GM19240 (cell line): ENCODE data around the gene DHFR.

Experiments used
- DNase-seq: peaks from one replicate; pipeline ENCODE4 v3.0.0; 2011; ENCODE audit warnings: low spot score; ENCODE audit not compliant: insufficient read length

DHFR gene

GRCh38 chr5:80655231-80655774 is 520 bp upstream of the DHFR start:
- DNase-seq: no peak

DNA sequence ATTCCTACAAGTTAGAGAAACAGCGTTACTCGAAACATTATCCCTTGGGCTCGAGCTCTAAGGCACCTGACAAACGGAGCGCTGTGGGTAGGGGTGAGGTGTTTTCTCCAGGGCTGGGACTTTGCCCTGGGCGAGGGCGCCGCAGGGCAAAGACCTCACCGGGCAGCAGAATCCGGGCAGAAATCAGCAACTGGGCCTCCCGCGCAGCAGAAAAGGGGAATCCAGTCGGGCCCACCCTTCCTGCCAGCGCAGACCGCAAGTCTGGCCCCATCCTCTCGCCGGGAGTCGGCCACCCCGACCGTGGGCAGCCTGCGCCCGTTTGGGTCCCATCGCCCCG is 761 bp downstream of the DHFR start:
- DNase-seq: no peak

DNA sequence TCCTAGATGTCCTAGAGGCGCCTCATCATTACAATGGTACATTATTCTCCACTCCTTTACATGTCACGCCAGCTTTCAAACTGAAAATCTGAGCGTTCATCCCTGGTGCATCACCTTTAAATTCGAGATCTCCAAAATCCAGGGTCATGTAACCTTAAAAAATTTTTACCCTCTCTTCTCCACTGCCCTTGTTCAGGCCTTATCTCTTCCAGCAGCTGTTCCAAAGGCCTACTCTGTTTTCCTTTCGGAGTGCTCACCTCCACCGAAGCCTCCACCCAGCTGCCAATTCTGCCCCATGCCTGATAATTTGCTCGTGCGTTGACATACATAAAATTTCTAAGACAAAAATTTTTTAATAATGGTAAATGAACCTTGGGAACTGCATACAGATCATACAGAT is 1.3 kb downstream of the DHFR start:
- no peak for DNase-seq

DNA sequence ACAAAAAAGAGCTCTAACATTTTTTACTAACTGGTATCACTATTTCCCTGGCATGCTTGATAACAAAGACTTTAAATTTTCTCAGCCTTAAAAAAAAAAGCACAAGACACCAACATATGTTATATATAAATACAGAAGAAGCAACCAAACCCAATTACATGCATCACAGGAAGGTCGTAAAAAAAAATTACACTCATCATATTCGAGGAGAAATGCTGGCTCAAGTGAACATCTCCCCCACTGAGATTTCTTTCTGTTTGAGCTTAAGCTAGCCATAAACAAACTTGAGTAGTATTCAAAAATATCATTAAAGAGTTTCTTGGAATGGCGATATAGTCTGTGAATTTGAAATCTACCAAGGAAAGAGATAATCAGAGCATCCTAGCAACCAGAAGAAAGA is 7.9 kb downstream of the DHFR start:
- no peak for DNase-seq

DNA sequence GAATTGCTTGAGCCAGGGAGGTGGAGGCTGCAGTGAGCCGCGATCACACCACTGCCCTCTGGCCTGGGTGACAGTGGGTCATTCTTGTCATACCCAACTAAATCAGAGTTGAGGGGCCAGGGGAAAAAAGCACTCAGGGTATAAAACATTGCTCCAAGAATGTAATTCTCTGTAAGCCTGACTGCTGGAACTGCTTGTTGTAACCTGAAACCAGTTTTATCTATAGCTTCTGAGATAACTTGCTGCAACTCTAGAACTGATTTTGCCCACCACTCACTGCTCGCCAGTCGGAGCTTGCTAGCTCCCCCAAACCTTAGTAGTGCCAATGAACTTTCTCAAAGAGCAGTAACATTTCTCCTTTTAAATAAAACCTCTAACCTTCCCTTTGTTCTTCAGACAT is 9.9 kb downstream of the DHFR start:
- DNase-seq: no peak

- DNase-seq: no peak
Measured at GRCh38 chr5:80641353-80641752, 13.4 kb downstream of the DHFR start.

- no peak for DNase-seq
Measured at GRCh38 chr5:80634193-80634592, 20.6 kb downstream of the DHFR start.

DNA sequence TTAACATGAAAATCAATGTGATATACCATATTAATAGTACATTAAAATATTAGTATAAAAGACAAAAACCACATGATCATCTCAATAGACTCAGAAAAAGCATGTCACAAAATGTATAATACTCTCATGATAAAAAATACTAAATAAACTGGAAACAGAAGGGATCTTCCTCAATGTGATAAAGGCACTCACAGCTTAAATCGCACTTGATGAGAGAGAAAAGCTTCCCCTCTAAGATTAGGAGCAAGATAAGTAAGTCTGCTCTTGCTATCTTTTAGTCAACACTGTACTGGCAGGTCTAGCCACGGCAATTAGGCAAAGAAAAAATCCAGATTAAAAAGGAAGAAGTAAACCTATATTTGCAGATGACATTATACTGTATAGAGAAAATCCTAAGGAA is 22.1 kb downstream of the DHFR start:
- DNase-seq: no peak

DNA sequence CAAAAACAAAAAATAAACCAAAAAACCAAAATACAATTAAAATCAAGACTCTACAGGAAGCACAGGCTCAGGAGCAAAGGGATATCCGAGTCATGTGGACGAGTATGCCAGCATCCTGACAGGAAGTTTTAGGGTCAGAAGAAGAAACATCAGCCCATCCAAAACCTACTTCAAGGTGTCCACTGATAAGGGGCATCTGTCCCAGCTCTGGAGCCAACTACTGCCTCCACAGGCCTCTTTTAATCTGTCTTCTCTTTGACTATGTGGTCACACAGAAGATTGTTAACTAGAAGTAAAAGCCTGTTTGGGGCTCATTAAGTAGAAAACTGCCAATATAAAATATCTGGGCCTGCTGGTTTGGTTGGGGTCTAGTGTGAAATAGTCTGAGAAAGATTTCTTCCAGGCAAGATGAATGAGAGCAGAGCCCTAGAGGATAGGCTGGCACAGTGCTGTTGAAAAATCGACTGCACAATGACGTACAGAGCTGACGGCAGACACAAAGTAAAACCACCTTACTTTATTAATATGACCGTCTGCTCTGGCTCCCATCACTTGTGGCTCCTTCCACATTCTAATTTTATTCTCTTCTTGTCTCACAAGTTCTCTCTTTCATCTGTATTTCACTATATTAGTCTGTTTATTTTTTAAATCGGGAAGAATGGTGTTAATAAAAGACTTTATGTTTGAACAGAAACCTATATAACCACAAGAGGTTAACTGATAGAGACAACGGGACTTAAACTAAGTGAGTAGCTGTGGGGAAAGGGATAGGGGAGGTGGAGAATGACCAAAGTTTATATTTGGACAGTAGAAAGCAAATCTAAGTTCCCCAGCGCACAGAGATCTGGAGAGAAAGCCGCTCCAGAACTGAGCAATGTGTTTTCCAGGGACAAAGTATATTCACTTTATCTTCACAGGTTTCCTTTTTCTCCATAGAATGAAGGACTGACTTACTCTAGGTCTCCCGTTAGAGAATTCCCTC is 23.2 kb downstream of the DHFR start:
- DNase-seq: no peak

GRCh38 chr5:80629281-80629680 is 25.5 kb downstream of the DHFR start:
- DNase-seq: no peak

DNA sequence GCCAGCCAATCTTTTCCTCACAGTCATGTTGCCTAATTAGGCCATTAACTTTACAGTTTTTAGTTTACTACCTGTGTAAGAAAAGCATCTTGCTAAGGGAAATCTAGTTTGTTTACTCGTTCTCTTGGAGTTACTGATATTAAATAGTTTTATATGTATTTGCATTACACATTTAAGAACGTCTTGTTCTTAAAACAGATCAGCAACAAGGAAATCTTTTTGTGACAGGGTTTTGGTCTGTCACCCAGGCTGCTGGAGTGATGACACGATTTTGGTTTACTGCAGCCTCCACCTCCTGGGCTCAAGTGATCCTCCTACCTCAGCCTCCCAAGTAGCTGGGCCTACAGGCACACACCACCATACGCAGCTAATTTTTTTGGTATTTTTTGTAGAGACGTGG is 29.6 kb downstream of the DHFR start:
- DNase-seq: no peak

DNA sequence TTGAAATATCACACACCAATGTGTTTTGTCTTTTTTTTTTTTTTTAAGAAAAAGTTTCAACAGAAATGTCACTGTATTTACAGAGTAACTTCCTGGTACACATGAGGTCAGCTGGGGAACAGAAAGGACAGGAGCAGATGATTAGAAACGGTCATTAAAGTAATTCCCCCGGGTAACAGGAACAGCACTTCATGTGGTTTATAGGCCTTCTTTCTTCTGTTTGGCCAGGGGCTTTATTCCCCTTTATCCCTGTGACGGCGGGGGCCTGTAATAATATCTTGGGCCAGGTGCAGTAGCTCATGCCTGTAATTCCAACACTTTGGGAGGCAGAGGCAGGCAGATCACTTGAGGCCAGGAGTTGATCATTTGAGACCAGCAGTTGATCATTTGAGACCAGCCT is 30.8 kb downstream of the DHFR start:
- no peak for DNase-seq

DNA sequence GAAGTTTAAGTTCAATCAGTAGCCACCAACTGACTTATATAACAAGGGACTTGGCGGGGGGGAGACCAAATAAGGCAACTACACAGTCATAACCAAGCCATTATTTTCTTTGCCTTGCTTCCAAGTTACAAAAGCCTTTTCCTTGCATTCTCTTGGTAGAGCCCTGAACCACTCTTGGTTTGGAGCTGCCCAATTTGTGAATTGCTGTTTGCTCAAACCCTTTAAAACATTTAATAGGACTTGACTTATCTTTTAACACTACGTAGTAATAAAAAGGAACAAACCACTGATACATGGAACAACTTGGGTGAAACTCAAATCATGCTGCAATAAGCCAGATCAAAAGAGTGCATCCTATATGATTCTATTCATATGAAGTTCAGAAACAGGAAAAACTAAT is 32.0 kb downstream of the DHFR start:
- no peak for DNase-seq

DNA sequence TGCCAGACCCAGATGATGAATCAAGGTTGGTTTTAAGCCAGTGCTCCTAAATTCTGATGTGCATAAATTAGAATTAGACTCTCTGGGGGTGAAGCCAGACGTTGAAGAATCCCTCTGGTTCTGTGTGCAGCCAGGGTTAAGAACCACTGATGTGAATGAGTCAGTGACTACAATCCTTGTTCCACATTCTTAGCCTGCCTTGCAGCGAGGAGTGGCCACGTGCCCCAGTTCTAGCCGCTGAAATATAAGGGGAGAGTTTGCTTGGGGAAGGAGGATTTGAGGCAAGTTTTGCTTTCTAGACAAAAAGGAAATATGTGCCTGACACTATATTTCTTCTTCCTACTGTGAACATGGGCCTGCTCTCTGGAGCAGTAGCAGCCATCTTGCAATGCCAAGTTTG is 34.6 kb downstream of the DHFR start:
- no peak for DNase-seq

GRCh38 chr5:80619086-80619485 is 35.7 kb downstream of the DHFR start:
- DNase-seq: no peak

GRCh38 chr5:80618438-80618837 is 36.3 kb downstream of the DHFR start:
- no peak for DNase-seq

- no peak for DNase-seq
Measured at GRCh38 chr5:80615266-80615914, 39.4 kb downstream of the DHFR start.

GRCh38 chr5:80609692-80610091 is 45.1 kb downstream of the DHFR start:
- DNase-seq: no peak

DNA sequence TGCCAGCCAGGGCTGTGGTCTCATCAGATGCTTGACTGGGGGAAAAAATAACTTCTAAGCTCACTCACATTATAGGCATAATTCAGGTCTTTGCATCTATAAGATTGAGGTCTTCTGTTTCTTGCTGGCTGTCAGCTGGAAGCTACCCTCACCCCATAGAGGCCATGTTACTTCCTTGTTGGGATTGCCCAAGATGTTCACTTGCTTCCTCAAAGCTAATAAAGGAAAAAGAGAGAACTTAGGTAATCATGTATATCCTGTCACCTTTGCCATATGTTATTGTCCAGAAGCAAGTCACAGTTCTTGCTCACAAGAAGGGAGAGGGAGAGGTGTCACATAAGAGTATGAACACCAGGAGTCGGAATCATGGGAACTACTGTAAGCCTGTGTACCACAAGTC is 46.1 kb downstream of the DHFR start:
- DNase-seq: no peak

DNA sequence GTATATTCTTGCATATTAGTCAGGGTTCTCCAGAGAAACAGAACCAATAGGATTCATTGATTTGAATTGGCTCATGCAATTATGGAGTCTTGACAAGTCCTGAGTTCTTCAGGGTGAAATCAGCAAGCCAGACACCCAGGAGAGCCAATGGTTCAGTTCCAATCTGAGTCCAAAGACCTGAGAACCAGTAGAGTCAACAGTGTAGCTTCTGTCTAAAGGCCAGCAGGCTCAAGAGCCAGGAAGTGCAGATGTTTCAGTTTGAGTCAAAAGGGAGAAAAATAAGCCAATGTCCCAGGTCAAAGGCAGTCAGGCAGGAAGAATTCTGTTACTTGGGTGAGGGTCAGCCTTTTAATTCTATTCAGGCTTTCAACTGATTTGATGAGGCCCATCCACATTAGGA is 47.0 kb downstream of the DHFR start:
- DNase-seq: peak; percentile 17

- DNase-seq: no peak
Measured at GRCh38 chr5:80607343-80607742, 47.4 kb downstream of the DHFR start.

- DNase-seq: no peak
Measured at GRCh38 chr5:80600943-80601693, 53.7 kb downstream of the DHFR start.
